ENCODE results near the gene LDHB. TPM values are rescaled to one million over a fixed set of nuclear protein-coding genes. Genes with fewer than 3 reads are reported as not detected.
"Not testable (repeated sequence)": the region's sequence is repeated elsewhere in the genome, so short reads cannot be mapped to it uniquely, and the experiment has no call there.

The LDHB gene
- total and polyA plus RNA-seq, 12 donors: 1,053 to 3,111 (median 2,124) TPM

GRCh38 chr12:21600196-21600595 is 57.4 kb downstream of the LDHB start:
- intact Hi-C loops (cut with DNase I): loop anchor here in 1 of 10 donors (10.0 kb wide), 1 partner anchor 425 kb away; no protein-coding TSS in a partner anchor
- H3K27me3 ChIP-seq: no peaks in the 10 kb centered on the region
- no peaks in the 10 kb centered on the region for H3K9me3 ChIP-seq
- H3K4me1 ChIP-seq: no peaks in the 10 kb centered on the region
- H3K27ac ChIP-seq: no peak overlapping the region
- H3K4me3 ChIP-seq: no peak overlapping the region
- no peak for ATAC-seq
- DNase-seq: no peak
- no peaks in the 10 kb centered on the region for H3K36me3 ChIP-seq
- WGBS, 2 donors: 63 to 71% methylated on average over 5 of the region's 5 CpGs
- TF ChIP-seq, protein P1, sequence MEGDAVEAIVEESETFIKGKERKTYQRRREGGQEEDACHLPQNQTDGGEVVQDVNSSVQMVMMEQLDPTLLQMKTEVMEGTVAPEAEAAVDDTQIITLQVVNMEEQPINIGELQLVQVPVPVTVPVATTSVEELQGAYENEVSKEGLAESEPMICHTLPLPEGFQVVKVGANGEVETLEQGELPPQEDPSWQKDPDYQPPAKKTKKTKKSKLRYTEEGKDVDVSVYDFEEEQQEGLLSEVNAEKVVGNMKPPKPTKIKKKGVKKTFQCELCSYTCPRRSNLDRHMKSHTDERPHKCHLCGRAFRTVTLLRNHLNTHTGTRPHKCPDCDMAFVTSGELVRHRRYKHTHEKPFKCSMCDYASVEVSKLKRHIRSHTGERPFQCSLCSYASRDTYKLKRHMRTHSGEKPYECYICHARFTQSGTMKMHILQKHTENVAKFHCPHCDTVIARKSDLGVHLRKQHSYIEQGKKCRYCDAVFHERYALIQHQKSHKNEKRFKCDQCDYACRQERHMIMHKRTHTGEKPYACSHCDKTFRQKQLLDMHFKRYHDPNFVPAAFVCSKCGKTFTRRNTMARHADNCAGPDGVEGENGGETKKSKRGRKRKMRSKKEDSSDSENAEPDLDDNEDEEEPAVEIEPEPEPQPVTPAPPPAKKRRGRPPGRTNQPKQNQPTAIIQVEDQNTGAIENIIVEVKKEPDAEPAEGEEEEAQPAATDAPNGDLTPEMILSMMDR (IDR thresholded peaks at IDR 0.05): no peak

GRCh38 chr12:21599143-21599999 is 58.3 kb downstream of the LDHB start:
- H3K4me1 ChIP-seq: no peaks in the 10 kb centered on the region
- TF ChIP-seq, protein P1 (IDR thresholded peaks at IDR 0.05): no peak
- intact Hi-C loops (cut with DNase I): no loop called here
- DNase-seq (no peak), ATAC-seq (no peak)
- H3K27ac ChIP-seq: no peak overlapping the region
- H3K27me3 ChIP-seq: no peaks in the 10 kb centered on the region
- H3K4me3 ChIP-seq: no peak overlapping the region
- H3K36me3 ChIP-seq: no peaks in the 10 kb centered on the region
- peaks cover 0 to 6% (median 0%) of the 10 kb centered on the region in 11 donors for H3K9me3 ChIP-seq
- whole genome bisulfite sequencing, 2 donors: 85 to 86% methylated on average over 3 of the region's 3 CpGs

GRCh38 chr12:21598651-21599050 is 59.0 kb downstream of the LDHB start:
- 88 to 89% methylated on average over 4 of the region's 4 CpGs for WGBS, 2 donors
- TF ChIP-seq, protein P1 (IDR thresholded peaks at IDR 0.05): no peak

DNA sequence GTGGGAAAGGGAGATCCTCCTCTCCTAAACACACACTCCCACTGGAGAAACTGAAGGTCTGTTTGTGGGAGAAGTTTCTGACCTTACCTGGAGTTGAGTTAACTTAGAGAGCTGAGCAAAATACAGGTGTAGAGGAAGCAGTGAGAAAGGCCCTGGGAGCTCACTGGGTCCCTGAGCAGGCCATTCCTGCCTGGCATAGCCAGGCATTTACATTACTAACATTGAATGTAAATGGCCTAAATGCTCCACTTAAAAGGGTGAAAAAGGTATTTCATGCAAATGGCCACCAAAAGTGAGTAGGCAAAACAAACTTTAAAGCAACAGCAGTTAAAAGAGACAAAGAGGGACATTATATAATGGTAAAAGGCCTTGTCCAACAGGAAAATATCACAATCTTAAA is 62.3 kb downstream of the LDHB start:
- H3K4me3 ChIP-seq; H3K4me1 ChIP-seq; H3K36me3 ChIP-seq; ATAC-seq; intact Hi-C loops (cut with DNase I); DNase-seq; H3K27ac ChIP-seq; H3K27me3 ChIP-seq: not testable (repeated sequence)
- peaks cover 0 to 32% (median 16%) of the 10 kb centered on the region in 11 donors for H3K9me3 ChIP-seq

More at GRCh38 chr12:21598651-21599050, 59.0 kb downstream of the LDHB start:
- no peak overlapping the region for H3K27ac ChIP-seq
- H3K4me1 ChIP-seq: no peaks in the 10 kb centered on the region
- DNase-seq: no peak
- ATAC-seq: no peak
- no peaks in the 10 kb centered on the region for H3K36me3 ChIP-seq
- no peak overlapping the region for H3K4me3 ChIP-seq
- intact Hi-C loops (cut with DNase I): no loop called here
- H3K9me3 ChIP-seq: peaks cover 0 to 13% (median 0%) of the 10 kb centered on the region in 11 donors
- no peaks in the 10 kb centered on the region for H3K27me3 ChIP-seq

DNA sequence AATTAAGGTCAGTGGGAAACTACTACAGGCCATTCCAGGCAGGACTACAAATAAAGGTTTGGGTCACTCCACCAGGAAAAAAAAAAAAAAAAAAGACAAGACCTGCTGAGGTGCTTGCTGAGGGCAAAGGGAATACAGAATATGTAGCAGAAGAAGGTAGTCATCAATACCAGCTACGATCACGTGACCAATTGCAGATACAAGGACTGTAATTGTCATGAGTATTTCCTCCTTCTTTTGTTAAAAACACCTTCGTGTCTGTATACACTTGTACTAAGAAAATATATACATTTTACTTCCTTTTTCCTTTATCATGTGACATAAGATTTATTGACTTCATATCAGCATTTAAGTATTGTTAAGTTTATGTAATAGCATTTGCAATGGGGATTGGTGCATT is 72.2 kb downstream of the LDHB start:
- Histone ChIP-seq H3K4me3 (no peak overlapping the region), H3K36me3 (no peaks in the 10 kb centered on the region), H3K27me3 (no peaks in the 10 kb centered on the region), H3K9me3 (peaks cover 0 to 2% (median 0%) of the 10 kb centered on the region in 11 donors), H3K4me1 (no peaks in the 10 kb centered on the region), H3K27ac (no peak overlapping the region)
- TF ChIP-seq, protein P1 (IDR thresholded peaks at IDR 0.05): no peak
- 72 to 82% methylated on average over 3 of the region's 3 CpGs for WGBS, 2 donors
- DNase-seq: no peak
- intact Hi-C loops (cut with DNase I): no loop called here
- no peak for ATAC-seq

All from heart right ventricle (tissue), 16 donors.